HFF-Myc (cell line): Measurements from ENCODE around the gene SKAP2.
"Not testable (repeated sequence)": the region's sequence is repeated elsewhere in the genome, so short reads cannot be mapped to it uniquely, and the experiment has no call there.

Experiments
- DNase-seq: peaks from one replicate; pipeline ENCODE4 v3.0.0-alpha.2; 2011; ENCODE audit warnings: low read depth; ENCODE audit errors: extremely low read depth
- H3K4me3 ChIP-seq: replicated peaks from 2 replicates; pipeline ENCODE4 v1.5.1; 2011; ENCODE audit warnings: low read depth, mild to moderate bottlenecking, control low read depth, low read length
- CTCF ChIP-seq: IDR thresholded peaks from 2 replicates; pipeline ENCODE4 v1.5.1; 2012; ENCODE audit warnings: mild to moderate bottlenecking, low read depth, low read length, control low read depth; ENCODE audit errors: missing control alignments

SKAP2 gene

GRCh38 chr7:26850193-26850651 lies 14.2 kb downstream of the SKAP2 start:
- no peak overlapping the region for H3K4me3 ChIP-seq
- DNase-seq = no peak
- TF ChIP-seq CTCF = no peak

- no peak for DNase-seq
- TF ChIP-seq CTCF = no peak
- H3K4me3 ChIP-seq = no peak overlapping the region
Measured at GRCh38 chr7:26843705-26844104, 20.7 kb downstream of the SKAP2 start.

GRCh38 chr7:26842897-26843296 lies 21.5 kb downstream of the SKAP2 start:
- TF ChIP-seq CTCF = no peak
- no peak for DNase-seq
- no peak overlapping the region for H3K4me3 ChIP-seq

- DNase-seq = no peak
- TF ChIP-seq CTCF = no peak
- no peak overlapping the region for H3K4me3 ChIP-seq
Measured at GRCh38 chr7:26841003-26841739, 23.2 kb downstream of the SKAP2 start.

GRCh38 chr7:26836793-26837192 lies 27.6 kb downstream of the SKAP2 start:
- not testable (repeated sequence) for H3K4me3 ChIP-seq, DNase-seq

GRCh38 chr7:26815426-26815825 lies 49.0 kb downstream of the SKAP2 start:
- no peak overlapping the region for H3K4me3 ChIP-seq
- no peak for TF ChIP-seq CTCF
- no peak for DNase-seq

GRCh38 chr7:26813432-26813831 lies 51.0 kb downstream of the SKAP2 start:
- no peak overlapping the region for H3K4me3 ChIP-seq
- no peak for DNase-seq
- TF ChIP-seq CTCF = no peak
